Raji (cell line): ENCODE data around the gene NPC1.

Source experiments
- POLR2A ChIP-seq: IDR thresholded peaks from 2 replicates; pipeline ENCODE4 v1.6.1; 2011; ENCODE audit warnings: low read depth, low read length, control low read depth; ENCODE audit not compliant: insufficient read depth

Gene NPC1

DNA sequence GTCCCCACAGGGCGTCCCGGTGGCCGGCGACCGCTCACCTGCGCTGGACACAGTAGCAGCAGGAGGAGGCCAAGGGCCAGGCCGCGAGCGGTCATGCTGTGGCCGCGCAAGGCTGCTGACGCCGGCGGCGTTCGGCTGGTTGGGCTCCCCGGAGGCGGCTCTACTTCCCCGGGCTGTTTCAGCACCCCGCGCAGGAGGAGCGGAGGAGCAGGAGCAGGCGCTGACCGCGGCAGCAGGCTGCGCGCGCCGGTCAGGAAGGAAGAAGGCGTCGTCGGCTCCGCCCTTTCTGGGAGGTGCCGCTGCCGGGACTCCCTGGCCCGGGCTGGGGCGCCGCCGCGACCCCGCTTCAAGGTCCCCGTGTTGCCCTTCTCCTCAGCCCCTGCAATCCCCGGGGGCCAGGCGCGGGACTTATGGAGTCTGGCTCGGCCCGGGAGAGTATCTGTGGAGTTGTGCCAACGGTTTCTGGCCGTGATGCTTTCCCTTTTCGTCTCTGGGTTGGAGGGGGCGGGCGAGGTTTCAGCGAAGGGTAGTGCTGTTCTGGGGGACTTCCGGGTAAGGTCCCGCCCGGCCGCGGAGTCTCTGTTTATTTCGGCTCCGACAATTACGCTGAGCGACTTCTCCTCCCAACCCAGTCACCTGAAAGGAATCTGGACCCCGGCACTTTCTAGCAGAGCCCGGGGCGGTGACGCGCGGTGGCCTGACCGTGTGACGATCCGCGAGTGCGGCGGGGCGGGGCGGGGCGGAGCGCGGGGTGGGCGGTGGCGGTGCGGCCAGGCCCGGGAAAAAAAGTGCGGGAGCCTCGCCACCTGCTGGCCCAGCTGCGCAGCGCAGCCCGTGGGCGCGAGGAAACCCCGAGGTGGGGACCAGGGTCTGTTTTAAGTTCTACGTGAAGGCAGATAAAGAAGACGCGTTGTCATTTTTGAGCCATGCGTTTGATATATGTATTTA, at the start of gene NPC1:
TSS of gene NPC1 (minus strand) at position 258 of the 948 bp plus-strand sequence. CDS start at position 95, 163 bp downstream.
- TF ChIP-seq POLR2A, result peak; percentile 89

DNA sequence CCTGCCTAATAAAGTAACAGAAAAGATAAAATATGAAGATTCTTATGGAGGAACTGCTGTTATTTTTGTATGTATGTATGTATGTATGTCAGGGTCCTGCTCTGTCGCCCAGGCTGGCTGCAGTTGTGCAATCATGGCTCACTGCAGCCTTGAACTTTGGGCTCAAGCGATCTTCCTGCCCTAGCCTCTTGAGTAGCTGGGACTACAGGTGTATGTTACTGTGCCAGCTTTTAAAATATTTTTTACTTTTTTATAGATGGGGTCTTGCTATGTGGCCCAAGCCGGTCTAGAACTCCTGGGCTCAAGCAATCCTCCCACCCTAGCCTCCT, 49.7 kb upstream of the NPC1 start:
- TF ChIP-seq POLR2A, result no peak

DNA sequence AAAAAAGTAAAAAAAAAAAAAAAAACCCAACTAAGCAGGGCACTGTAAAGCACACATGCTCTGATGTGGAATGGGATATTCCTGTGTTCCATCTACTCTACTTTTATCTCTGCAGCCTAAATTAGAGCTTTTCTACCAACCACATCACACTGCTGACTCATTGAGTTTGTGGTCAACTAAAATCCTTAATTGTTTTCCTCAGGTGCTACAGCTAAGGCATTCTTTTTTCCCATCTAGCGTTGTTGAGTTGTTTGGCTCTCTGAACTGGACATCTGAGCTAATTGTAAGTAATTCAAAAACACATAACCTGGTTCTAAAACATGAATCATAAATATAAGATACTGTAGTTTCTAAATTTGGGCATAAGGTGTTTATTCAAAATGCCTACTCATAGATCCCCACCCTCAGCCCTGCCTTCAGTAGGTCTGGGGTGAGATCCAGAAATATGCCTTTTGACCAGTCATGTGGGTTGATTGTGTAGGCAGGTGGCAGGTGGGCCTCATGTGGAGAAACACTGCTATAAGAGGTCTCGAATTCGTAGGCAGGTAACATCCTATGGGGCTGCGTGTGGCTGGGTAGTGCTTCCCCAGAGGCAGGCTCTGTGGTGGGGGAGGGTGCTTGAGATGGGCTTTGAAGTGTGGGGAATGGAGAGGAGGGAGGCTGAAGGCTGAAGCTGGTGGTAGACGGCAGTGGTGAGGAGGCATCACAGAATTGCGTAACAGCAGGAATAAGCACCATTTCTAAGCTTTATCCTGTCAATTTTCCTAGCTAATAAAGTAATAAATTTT, 49.2 kb upstream of the NPC1 start:
- TF ChIP-seq POLR2A, result no peak

DNA sequence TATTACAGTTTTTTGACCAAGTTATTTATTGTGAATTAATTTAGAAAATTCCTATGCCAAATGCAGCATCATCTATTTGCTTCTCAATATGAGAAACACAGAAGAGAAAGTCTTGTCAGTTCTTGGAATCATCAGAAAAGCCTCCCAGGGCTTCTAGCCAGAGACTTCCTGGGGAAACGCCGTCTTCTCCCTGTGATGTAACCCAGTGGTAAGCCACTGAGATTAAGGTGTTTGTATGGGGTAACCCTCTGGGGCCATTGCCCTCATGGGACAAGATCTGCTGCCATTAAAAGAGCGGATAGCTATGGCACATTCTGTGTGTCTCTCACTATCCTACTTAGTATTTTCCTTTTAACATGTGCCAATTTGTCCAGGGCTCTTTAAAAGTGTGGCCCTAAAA, 48.4 kb upstream of the NPC1 start:
- no peak for TF ChIP-seq POLR2A

DNA sequence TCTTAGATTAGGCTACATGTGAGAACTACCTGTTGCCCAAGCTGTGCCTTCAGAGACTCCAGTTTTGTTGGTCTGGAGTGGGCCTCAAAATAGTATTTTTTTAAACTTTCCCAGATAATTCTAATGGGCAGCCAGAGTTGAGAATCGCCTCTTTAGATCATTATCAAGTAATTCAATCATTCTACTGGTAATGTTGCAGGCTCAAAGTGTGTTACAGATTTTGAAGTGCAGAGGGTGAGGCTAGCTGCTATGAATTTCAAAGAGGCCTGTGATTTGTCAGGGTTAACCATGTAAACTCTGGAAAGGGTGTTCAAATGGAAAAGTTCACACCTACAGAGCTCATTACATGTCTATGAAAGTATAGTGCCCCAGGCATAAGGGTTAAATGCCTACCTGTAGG, 46.3 kb upstream of the NPC1 start:
- TF ChIP-seq POLR2A, result no peak

DNA sequence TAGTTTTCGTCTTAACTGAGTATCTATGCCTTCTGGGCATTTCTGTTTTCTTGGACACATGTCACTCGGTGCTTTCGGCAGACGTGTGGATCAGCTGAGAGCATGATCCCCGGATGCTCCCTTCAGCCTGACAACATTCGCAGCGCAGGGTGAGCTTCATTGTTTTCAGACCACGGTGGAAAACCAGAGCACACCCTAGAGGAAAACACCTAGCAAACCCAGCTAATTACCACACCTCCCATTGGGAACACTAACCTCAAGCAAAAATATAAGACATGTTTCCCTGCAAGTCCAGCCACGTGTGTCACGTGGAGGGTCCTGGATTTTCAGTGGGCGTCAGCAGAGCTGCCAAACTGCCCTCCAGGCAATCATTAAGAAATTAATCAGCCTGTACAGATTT, 45.4 kb upstream of the NPC1 start:
- no peak for TF ChIP-seq POLR2A

DNA sequence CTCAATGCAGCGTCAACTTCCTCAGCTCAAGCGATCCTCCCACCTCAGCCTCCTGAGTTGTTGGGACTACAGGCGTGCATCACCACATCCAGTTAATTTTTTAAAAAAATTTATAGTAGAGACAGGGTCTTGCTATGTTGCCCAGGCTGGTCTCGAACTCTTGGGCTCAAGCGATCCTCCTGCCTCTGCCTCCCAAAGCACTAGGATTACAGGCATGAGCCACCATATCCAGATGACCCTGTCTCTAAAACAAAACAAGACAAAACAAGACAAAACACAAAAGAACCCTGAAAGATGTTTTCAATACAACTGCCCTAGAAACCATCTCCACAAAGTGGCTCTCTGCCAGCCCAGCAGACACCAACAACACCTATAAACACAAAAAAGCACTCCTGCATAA, 45.0 kb upstream of the NPC1 start:
- TF ChIP-seq POLR2A, result no peak

DNA sequence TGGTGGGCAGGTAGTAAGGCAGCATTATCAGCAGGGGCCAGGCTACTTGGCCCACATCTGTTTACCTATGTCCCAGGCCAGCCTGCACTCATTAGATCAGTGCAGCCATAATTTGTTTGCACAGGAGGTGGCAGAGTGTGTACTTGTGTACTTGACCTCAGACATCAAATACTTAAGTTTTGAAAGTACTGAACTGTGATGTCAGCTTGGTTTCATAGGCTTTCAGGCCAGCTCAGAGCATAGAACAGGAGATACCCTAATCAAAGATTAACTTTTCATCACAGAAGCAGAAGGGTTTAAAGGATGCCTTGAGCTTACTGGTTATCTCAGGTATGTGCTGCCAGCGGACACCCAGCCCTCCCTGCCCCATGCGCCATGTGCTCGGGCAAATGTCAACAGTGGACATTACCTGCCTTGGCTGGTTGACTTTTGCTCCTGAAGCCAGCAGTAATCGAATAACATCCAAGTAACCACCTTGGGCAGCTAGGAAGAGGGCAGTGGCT, 43.2 kb upstream of the NPC1 start:
- no peak for TF ChIP-seq POLR2A

DNA sequence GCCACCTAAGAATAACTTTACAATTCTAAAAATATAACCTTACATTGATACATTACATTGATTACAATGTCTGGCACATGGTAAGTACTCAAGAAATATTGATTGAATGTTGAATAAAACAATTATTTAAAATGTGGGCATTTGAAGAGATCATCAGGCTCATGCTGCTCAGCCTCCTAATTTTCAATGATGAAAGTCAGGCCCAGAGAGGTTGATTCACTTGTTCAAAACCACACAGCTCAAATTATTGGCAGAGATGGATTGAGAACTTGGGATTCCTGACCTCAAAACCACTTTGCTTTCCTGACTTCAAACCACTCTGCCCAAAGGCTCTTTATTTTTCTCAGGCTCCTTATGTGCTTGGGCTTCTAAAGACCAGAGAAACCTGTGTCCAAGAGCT, 41.7 kb upstream of the NPC1 start:
- TF ChIP-seq POLR2A, result no peak

DNA sequence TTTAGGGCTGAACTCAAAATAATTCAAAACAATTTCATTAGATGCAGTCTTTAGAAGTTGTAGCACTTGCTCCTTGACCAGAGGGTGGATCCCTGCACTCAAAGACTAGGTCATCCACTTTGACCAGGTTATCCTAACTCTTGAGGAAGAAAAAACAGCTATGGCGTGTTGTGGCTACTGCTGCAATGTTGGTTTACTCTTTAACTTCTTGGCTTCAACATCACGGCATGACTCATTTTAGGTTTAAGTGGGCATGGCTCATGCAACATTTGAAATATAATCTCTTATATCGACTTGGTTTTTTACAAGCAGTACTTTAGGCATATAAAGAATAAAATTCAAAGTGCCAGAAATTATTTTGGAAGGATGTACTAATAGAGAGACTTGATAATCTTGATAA, 41.0 kb upstream of the NPC1 start:
- TF ChIP-seq POLR2A, result no peak

DNA sequence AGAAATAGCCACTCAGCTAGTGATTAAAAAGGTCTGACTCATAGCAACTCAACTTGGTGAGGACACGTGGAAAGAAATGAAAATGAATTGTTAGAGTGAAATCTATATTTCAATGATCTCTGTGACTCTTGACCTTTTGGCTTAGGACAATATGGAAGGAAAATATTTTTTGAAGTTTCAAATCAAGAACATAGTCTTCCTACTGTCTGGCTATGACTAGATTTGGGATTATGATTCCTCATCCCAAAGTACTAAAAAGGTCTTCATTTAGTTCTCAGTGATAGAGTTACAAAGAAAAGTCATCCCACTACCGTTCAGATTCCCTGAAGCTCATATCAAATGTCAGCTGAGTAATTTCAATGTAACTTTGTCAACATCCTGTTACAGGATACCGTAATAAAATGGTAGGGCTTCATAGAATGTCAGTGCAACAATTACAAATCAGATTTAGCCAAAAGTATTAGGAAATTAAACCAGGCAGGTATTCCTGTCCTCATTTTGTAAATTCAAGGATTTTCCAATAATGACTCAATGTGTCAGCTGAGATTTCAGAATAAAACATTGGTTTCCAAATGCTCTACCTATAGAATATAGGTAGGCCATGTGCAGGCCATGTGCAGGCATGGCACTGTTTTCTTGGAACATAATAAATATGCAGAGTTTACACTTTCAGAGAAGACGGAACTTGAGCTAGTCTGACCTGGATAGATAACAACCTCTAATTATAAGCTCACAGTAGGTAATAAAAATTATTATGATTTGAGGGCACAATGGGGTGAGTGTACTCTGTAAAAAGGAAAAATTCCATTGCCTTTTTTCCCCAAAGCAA, 40.4 kb upstream of the NPC1 start:
- no peak for TF ChIP-seq POLR2A

DNA sequence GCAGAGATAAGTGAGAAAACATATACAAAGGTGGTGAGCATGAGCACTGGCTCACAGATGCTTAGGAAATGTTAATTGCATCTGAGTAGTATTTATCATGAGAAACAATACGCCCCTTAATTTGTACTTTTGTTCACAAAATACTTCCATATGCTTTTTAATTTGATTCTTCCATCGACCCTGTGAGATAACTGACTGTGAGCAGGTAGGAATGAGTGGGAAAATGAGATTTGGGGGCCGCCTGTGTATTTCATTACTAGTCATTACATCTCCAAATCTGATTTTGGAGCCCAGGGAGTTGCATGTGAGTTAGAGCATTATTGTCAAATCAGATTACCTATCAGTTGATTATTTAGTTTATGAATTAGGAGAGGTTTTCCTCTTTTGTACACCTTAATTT, 36.7 kb upstream of the NPC1 start:
- no peak for TF ChIP-seq POLR2A

DNA sequence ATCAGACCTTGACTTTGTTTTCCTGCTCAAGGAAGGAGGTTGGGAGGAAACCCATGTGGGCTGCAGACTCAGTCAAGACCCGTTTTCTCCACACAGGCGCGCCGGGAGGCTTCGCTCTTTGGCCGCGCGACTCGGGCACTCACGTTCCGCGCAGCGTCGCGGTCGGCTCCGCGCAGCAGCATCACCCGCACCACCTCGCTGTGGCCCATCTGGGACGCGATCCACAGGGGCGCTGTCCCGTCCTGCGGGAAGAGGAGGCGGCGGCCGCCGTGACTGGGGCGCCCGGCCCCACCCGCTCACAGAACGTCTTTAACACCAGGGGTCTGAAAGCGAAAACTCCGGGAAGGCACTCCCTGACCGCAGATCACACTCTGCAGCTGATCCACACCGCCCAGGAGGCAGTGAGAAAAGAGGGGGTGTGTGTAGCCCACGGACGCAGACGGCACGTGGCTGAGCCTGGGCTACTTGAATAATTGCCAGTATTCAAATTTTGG, 33.1 kb upstream of the NPC1 start:
- no peak for TF ChIP-seq POLR2A

DNA sequence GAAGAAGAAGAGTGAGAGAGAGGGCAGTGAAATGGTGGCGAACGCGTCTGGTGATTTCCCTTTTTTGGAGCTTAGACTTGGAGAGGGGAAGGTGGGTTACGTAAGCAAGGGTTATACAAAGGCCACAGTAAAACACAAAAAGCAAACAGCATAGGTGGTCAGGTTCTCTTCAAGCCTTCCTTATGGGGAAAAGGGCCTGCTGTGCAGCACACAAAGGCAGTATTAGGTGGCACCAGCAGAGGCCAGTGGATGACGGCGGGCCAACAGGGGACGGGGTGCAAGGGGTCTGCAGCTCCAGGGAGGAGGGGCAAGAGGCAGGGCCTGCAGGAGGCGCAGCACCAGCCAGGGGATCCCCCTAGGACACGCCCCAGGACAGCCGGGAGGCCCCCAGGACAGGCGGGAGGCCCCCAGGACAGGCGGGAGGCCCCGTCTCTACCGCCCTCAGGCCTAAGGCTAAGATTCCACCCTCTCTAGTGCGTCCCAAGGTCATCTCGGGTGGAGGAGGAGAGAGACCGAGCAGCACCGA, 32.6 kb upstream of the NPC1 start:
- TF ChIP-seq POLR2A, result no peak
